ENCODE measurements around the gene NCAPD2.
"Not testable (repeated sequence)": the region's sequence is repeated elsewhere in the genome, so short reads cannot be mapped to it uniquely, and the experiment has no call there.

NCAPD2 gene

GRCh38 chr12:6494258-6494743, 399 bp downstream of the NCAPD2 start:
- in situ Hi-C loops (cut with MboI; ENCODE audit: low sequenced_read_pairs), result no loop called here
- peak overlapping the region; percentile 81 for H3K4me3 ChIP-seq
- H3K27me3 ChIP-seq (ENCODE audit: low read depth), result no peaks in the 10 kb centered on the region
- peak in 1 of 2 experiments; percentile 19 for DNase-seq (ENCODE audit: low spot score in 2 of 2)
- H3K36me3 ChIP-seq (replicated peaks), result peaks cover 53% of the 10 kb centered on the region
- H3K4me1 ChIP-seq, result peaks cover 21% of the 10 kb centered on the region
- H3K9me3 ChIP-seq, result no peaks in the 10 kb centered on the region

GRCh38 chr12:6494968-6495367, 1.1 kb downstream of the NCAPD2 start:
- DNase-seq (ENCODE audit: low spot score in 2 of 2), result no peak
- Histone ChIP-seq H3K4me1 (peaks cover 21% of the 10 kb centered on the region), H3K36me3 (replicated peaks) (peaks cover 60% of the 10 kb centered on the region), H3K9me3 (no peaks in the 10 kb centered on the region), H3K27me3 (ENCODE audit: low read depth) (no peaks in the 10 kb centered on the region), H3K4me3 (peak overlapping the region; percentile 81)
- in situ Hi-C loops (cut with MboI; ENCODE audit: low sequenced_read_pairs), result no loop called here

- DNase-seq (ENCODE audit: low spot score in 2 of 2); H3K27me3 ChIP-seq (ENCODE audit: low read depth); H3K4me3 ChIP-seq; in situ Hi-C loops (cut with MboI; ENCODE audit: low sequenced_read_pairs); H3K9me3 ChIP-seq: not testable (repeated sequence)
- Histone ChIP-seq H3K36me3 (replicated peaks) (peaks cover 71% of the 10 kb centered on the region), H3K4me1 (peaks cover 14% of the 10 kb centered on the region)
These were observed 3.4 kb downstream of the NCAPD2 start for GRCh38 chr12:6497291-6497690.

- Histone ChIP-seq H3K27me3 (ENCODE audit: low read depth) (no peaks in the 10 kb centered on the region), H3K4me1 (peaks cover 8% of the 10 kb centered on the region), H3K9me3 (no peaks in the 10 kb centered on the region), H3K4me3 (no peak overlapping the region), H3K36me3 (replicated peaks) (peaks cover 85% of the 10 kb centered on the region)
- in situ Hi-C loops (cut with MboI; ENCODE audit: low sequenced_read_pairs), result no loop called here
- DNase-seq (ENCODE audit: low spot score in 2 of 2), result no peak
These were observed 6.6 kb downstream of the NCAPD2 start for GRCh38 chr12:6500466-6500865.

GRCh38 chr12:6507102-6507998, 13.4 kb downstream of the NCAPD2 start:
- H3K36me3 ChIP-seq (replicated peaks), result peaks cover 73% of the 10 kb centered on the region
- no peaks in the 10 kb centered on the region for H3K27me3 ChIP-seq (ENCODE audit: low read depth)
- peak in 1 of 2 experiments; percentile 32 for DNase-seq (ENCODE audit: low spot score in 2 of 2)
- H3K4me3 ChIP-seq, result no peak overlapping the region
- in situ Hi-C loops (cut with MboI; ENCODE audit: low sequenced_read_pairs), result no loop called here
- H3K4me1 ChIP-seq, result peaks cover 4% of the 10 kb centered on the region; the same call in 1 of the 2 replicates
- H3K9me3 ChIP-seq, result no peaks in the 10 kb centered on the region

GRCh38 chr12:6508087-6508486, 14.2 kb downstream of the NCAPD2 start:
- no peaks in the 10 kb centered on the region for H3K27me3 ChIP-seq (ENCODE audit: low read depth)
- DNase-seq (ENCODE audit: low spot score in 2 of 2), result no peak
- no peak overlapping the region for H3K4me3 ChIP-seq
- peaks cover 4% of the 10 kb centered on the region; the same call in 1 of the 2 replicates for H3K4me1 ChIP-seq
- no peaks in the 10 kb centered on the region for H3K9me3 ChIP-seq
- in situ Hi-C loops (cut with MboI; ENCODE audit: low sequenced_read_pairs), result no loop called here
- peaks cover 74% of the 10 kb centered on the region for H3K36me3 ChIP-seq (replicated peaks)

- no peak overlapping the region for H3K4me3 ChIP-seq
- in situ Hi-C loops (cut with MboI; ENCODE audit: low sequenced_read_pairs), result no loop called here
- H3K4me1 ChIP-seq, result no peaks in the 10 kb centered on the region
- no peaks in the 10 kb centered on the region for H3K9me3 ChIP-seq
- H3K27me3 ChIP-seq (ENCODE audit: low read depth), result no peaks in the 10 kb centered on the region
- no peak for DNase-seq (ENCODE audit: low spot score in 2 of 2)
- peaks cover 97% of the 10 kb centered on the region for H3K36me3 ChIP-seq (replicated peaks)
These were observed 26.3 kb downstream of the NCAPD2 start for GRCh38 chr12:6520186-6520585.

GRCh38 chr12:6522193-6522592, 28.3 kb downstream of the NCAPD2 start:
- Histone ChIP-seq H3K27me3 (ENCODE audit: low read depth) (no peaks in the 10 kb centered on the region), H3K4me1 (no peaks in the 10 kb centered on the region), H3K9me3 (no peaks in the 10 kb centered on the region), H3K4me3 (no peak overlapping the region), H3K36me3 (replicated peaks) (peaks cover 97% of the 10 kb centered on the region)
- no peak for DNase-seq (ENCODE audit: low spot score in 2 of 2)
- in situ Hi-C loops (cut with MboI; ENCODE audit: low sequenced_read_pairs), result no loop called here

- DNase-seq (ENCODE audit: low spot score in 2 of 2), result no peak
- peaks cover 98% of the 10 kb centered on the region for H3K36me3 ChIP-seq (replicated peaks)
- no peaks in the 10 kb centered on the region for H3K4me1 ChIP-seq
- no peak overlapping the region for H3K4me3 ChIP-seq
- in situ Hi-C loops (cut with MboI; ENCODE audit: low sequenced_read_pairs), result no loop called here
- no peaks in the 10 kb centered on the region for H3K27me3 ChIP-seq (ENCODE audit: low read depth)
- H3K9me3 ChIP-seq, result no peaks in the 10 kb centered on the region
These were observed 29.8 kb downstream of the NCAPD2 start for GRCh38 chr12:6523708-6524107.

- H3K36me3 ChIP-seq (replicated peaks), result peaks cover 98% of the 10 kb centered on the region
- H3K9me3 ChIP-seq, result no peaks in the 10 kb centered on the region
- H3K4me1 ChIP-seq, result no peaks in the 10 kb centered on the region
- in situ Hi-C loops (cut with MboI; ENCODE audit: low sequenced_read_pairs), result no loop called here
- no peak overlapping the region for H3K4me3 ChIP-seq
- no peaks in the 10 kb centered on the region for H3K27me3 ChIP-seq (ENCODE audit: low read depth)
- DNase-seq (ENCODE audit: low spot score in 2 of 2), result no peak
These were observed 30.7 kb downstream of the NCAPD2 start for GRCh38 chr12:6524648-6525047.

- Histone ChIP-seq H3K4me3 (no peak overlapping the region), H3K4me1 (no peaks in the 10 kb centered on the region), H3K27me3 (ENCODE audit: low read depth) (no peaks in the 10 kb centered on the region), H3K9me3 (no peaks in the 10 kb centered on the region), H3K36me3 (replicated peaks) (peaks cover 98% of the 10 kb centered on the region)
- no peak for DNase-seq (ENCODE audit: low spot score in 2 of 2)
- in situ Hi-C loops (cut with MboI; ENCODE audit: low sequenced_read_pairs), result no loop called here
These were observed 32.3 kb downstream of the NCAPD2 start for GRCh38 chr12:6526201-6526600.

GRCh38 chr12:6526766-6527525, 33.0 kb downstream of the NCAPD2 start:
- DNase-seq (ENCODE audit: low spot score in 2 of 2), result no peak
- H3K4me3 ChIP-seq, result no peak overlapping the region
- no peaks in the 10 kb centered on the region for H3K27me3 ChIP-seq (ENCODE audit: low read depth)
- H3K36me3 ChIP-seq (replicated peaks), result peaks cover 98% of the 10 kb centered on the region
- in situ Hi-C loops (cut with MboI; ENCODE audit: low sequenced_read_pairs), result no loop called here
- H3K4me1 ChIP-seq, result peaks cover 4% of the 10 kb centered on the region
- no peaks in the 10 kb centered on the region for H3K9me3 ChIP-seq

- peaks cover 12% of the 10 kb centered on the region for H3K4me1 ChIP-seq
- no peak for DNase-seq (ENCODE audit: low spot score in 2 of 2)
- H3K27me3 ChIP-seq (ENCODE audit: low read depth), result no peaks in the 10 kb centered on the region
- in situ Hi-C loops (cut with MboI; ENCODE audit: low sequenced_read_pairs), result no loop called here
- H3K36me3 ChIP-seq (replicated peaks), result peaks cover 98% of the 10 kb centered on the region
- H3K4me3 ChIP-seq, result no peak overlapping the region
- H3K9me3 ChIP-seq, result no peaks in the 10 kb centered on the region
These were observed 33.8 kb downstream of the NCAPD2 start for GRCh38 chr12:6527711-6528110.
